GM19351 (cell line): ENCODE results near the gene BRINP3.
"Not testable (repeated sequence)": the region's sequence is repeated elsewhere in the genome, so short reads cannot be mapped to it uniquely, and the experiment has no call there.

ENCODE experiments used
- ATAC-seq: cut with Tn5 transposase; IDR thresholded peaks from one replicate; pipeline ENCODE4 v1.9.1; 2021; ENCODE audit warnings: mild to moderate bottlenecking, moderate library complexity; ENCODE audit not compliant: unreplicated experiment

Gene BRINP3

GRCh38 chr1:190477762-190478148 lies at the start of gene BRINP3:
Gene BRINP3, minus strand, starts transcription at chr1:190477864.
- no peak for ATAC-seq

GRCh38 chr1:190511554-190511953 lies 33.9 kb upstream of the BRINP3 start:
- no peak for ATAC-seq

- ATAC-seq: no peak
These were observed 29.7 kb upstream of the BRINP3 start for GRCh38 chr1:190507357-190507756.

- not testable (repeated sequence) for ATAC-seq
These were observed 26.9 kb upstream of the BRINP3 start for GRCh38 chr1:190504539-190504938.

- ATAC-seq: no peak
These were observed 19.9 kb upstream of the BRINP3 start for GRCh38 chr1:190497565-190497964.

- ATAC-seq: no peak
These were observed 16.8 kb upstream of the BRINP3 start for GRCh38 chr1:190494451-190494850.

GRCh38 chr1:190491404-190491803 lies 13.7 kb upstream of the BRINP3 start:
- ATAC-seq: no peak

- ATAC-seq: no peak
These were observed 6.4 kb upstream of the BRINP3 start for GRCh38 chr1:190484045-190484444.

GRCh38 chr1:190480231-190480630 lies 2.6 kb upstream of the BRINP3 start:
- ATAC-seq: no peak

GRCh38 chr1:190479516-190479915 lies 1.9 kb upstream of the BRINP3 start:
- ATAC-seq: no peak

GRCh38 chr1:190479050-190479397 lies 1.4 kb upstream of the BRINP3 start:
- no peak for ATAC-seq

GRCh38 chr1:190478149-190479049 lies 735 bp upstream of the BRINP3 start:
- no peak for ATAC-seq

GRCh38 chr1:190476806-190477205 lies 858 bp downstream of the BRINP3 start:
- no peak for ATAC-seq

- ATAC-seq: no peak
These were observed 1.3 kb downstream of the BRINP3 start for GRCh38 chr1:190476321-190476720.

- ATAC-seq: no peak
These were observed 2.1 kb downstream of the BRINP3 start for GRCh38 chr1:190475421-190476141.

- no peak for ATAC-seq
These were observed 2.9 kb downstream of the BRINP3 start for GRCh38 chr1:190474650-190475211.

- ATAC-seq: no peak
These were observed 3.7 kb downstream of the BRINP3 start for GRCh38 chr1:190474010-190474409.

- no peak for ATAC-seq
These were observed 5.2 kb downstream of the BRINP3 start for GRCh38 chr1:190472494-190472893.

- no peak for ATAC-seq
These were observed 5.6 kb downstream of the BRINP3 start for GRCh38 chr1:190472042-190472441.

- no peak for ATAC-seq
These were observed 13.0 kb downstream of the BRINP3 start for GRCh38 chr1:190464690-190465089.

- no peak for ATAC-seq
These were observed 21.5 kb downstream of the BRINP3 start for GRCh38 chr1:190456129-190456528.

- no peak for ATAC-seq
These were observed 22.0 kb downstream of the BRINP3 start for GRCh38 chr1:190455631-190456030.
